M059J (cell line): ENCODE measurements around the gene KIAA1958. TPM values are rescaled to one million over a fixed set of nuclear protein-coding genes. Genes with fewer than 3 reads are reported as not detected.
A peak's percentile ranks its signal among the peaks of the same experiment; 100 is the strongest.

Experiments used
- DNase-seq: peaks from one replicate; pipeline ENCODE4 v3.0.0-alpha.2; 2012; ENCODE audit warnings: low read depth
- total RNA-seq: library from RNA; depleted of rRNA; stranded (reverse); fragments of >200 nt; shearing (Covaris generic); gene quantifications from 2 replicates; pipeline ENCODE4 v1.2.3, GENCODE V29; 2014

Gene KIAA1958
- total RNA-seq, 1 experiment from 2014 or later = 6.0 TPM

DNA sequence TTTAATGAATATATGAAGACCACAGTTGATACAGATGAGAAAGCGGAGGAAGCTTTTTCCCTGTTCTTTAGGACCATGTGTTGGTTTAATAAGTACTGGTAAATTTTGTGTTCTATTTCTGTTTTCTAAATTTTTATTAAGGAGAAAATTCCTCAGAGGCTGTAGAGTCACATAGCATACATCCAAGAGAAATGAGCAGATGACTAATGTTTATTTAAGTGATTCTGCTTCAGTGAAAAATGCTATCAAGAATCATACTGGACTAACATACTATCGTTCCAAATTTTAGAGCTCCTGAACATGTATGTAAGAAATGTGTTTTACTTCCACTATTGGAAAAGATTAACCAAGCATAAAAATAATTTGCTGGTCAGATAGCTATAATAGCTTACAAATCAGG lies 115.0 kb downstream of the KIAA1958 start:
- DNase-seq = peak; percentile 25

DNA sequence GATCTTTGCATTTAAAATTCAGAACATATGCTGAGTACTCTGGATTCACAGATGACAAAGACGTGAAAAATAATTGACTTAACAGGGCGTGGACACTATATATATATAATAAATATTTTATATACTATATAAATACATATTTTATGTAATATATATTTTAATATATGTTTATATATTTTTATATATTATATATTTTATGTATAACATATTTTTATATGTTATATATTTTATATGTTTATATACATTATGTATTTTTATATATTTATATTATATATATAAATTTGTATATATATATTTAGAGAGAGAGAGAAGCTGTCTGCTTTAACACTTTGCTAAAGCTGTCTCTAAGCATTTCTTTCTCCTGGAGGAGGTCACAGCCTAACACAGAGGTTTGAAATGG lies 118.2 kb downstream of the KIAA1958 start:
- no peak for DNase-seq

GRCh38 chr9:112605518-112605917 lies 118.9 kb downstream of the KIAA1958 start:
- no peak for DNase-seq

GRCh38 chr9:112605963-112606699 lies 119.5 kb downstream of the KIAA1958 start:
- DNase-seq = no peak

- no peak for DNase-seq
Measured at GRCh38 chr9:112608851-112609250, 122.2 kb downstream of the KIAA1958 start.

DNA sequence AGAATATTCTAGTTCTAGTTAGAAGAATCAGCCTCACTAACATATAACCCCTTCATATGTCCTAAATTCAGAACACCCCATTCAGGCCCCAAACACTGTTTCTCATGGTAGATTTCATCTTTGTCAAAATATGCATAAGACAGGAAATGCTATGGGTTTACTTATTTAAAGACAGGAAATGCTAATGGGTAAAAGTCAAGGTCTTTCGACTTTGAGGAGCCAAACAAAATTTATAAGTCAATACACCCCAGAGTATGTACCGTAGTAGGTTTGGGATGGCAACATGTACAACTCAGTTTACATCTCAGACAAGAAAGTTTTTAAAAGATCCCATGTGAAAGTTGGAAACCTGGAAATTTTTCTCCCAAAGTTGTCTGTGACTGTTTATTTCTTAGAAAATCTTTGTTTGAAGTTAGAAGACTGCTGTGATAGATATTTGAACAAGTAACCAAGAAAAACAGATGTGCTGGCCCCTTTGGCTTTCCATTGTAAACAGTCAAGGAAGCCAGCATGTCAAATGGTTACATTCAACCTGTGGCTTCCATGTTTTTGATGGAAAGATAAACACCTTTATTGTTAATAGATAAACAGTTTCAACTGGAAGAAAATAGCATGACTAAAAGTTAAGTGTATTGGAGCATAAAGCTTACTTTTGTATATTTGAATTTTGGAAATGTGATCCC lies 129.1 kb downstream of the KIAA1958 start:
- DNase-seq = no peak

DNA sequence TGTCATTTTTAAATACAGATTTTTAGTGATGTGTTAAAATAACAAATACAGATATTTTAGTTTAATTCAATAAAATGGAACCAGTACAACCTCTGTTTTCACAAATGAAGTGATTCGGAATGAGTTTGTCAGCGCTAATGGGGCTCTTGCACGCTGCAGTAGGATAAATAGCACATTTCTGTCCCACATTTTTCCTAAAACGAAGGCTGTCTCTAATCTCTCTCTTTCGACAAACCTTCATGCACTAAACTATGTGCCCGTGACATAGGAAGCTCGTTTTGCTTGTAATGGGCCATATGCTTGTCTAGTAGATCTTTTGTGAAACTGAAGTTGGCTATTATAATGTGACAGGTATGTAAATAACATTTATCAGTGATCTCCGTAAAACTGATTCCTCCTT lies 130.7 kb downstream of the KIAA1958 start:
- no peak for DNase-seq

GRCh38 chr9:112618385-112619009 lies 131.9 kb downstream of the KIAA1958 start:
- no peak for DNase-seq

GRCh38 chr9:112620388-112620787 lies 133.8 kb downstream of the KIAA1958 start:
- no peak for DNase-seq

- no peak for DNase-seq
Measured at GRCh38 chr9:112621018-112621655, 134.5 kb downstream of the KIAA1958 start.

GRCh38 chr9:112623198-112623597 lies 136.6 kb downstream of the KIAA1958 start:
- DNase-seq = no peak

GRCh38 chr9:112624711-112625707 lies 138.4 kb downstream of the KIAA1958 start:
- peak; percentile 66 for DNase-seq

DNA sequence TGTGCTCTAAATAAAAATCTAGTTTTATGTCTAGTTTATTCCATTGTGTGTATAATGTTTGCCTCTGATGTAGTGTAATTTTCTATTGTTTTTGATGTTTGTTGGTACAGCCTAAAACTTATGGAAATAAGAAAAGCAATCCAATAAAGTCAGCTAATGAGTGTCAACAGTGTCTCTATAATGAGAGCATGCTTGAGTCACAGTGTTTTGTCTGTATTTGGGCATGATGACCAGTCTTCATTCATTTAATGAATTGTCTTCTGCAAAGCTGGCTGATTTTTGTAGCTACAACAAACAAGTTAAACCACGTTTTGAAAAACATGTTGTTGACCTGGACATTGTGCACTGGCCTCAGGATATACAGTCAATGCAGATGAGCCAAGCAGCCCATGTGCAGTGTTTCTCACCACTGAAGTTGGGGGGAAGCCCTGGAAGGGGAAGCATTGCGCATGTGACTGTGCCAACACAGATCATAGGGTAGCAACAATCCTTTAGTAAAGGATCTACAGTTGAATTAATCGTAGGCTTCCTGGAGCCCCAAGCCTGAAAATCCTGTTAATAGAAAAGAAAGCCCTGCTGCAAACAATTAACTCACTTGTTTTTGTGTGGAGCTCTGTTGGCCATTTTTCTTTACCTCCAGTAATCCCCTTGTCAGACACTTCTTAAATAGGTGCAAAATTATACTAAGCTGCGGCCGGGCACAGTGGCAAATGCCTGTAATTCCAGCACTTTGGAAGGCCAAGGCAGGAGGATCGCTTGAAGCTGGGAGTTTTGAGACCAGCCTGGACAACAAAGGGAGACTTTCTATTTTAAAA lies 143.3 kb downstream of the KIAA1958 start:
- DNase-seq = peak; percentile 8

GRCh38 chr9:112631313-112632070 lies 144.9 kb downstream of the KIAA1958 start:
- no peak for DNase-seq

DNA sequence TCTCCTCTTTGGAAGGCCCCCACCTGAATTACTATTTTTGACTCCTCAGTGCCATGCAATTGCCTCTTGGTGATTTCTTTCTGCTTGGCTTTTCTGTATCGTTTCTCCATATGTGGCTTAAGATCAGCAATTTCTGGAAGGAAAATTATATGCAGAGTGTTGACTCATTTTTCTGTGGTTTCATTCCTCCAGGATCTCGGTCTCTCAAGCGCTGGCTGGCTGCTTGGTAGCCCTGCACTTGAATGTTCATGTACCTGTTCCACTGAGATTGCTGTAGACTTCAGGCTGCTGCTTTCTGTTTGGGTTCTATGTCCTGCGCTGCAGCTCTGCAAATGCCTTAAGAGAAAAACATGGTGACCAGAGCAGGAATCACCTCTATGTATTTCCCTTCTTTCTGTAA lies 153.7 kb downstream of the KIAA1958 start:
- DNase-seq = peak; percentile 61

DNA sequence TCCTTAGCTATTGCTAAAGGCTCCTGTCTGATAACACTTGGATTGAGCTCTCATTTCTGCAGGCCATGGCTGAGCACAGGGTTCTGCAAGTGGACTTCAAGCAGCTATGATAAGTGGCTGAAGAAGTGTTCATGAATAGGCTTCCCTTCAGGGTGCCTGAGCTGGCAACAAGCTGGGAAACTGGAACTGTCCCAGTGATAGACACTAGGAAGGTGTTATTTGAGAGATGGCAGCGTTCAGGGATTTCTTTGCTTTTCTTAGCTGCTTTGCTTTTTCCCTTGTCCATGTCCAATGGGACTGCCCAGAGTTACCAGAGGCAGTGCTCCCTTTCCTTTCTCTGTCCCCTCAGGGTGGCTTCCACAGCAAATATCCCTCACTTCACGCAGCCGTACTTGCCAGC lies 155.5 kb downstream of the KIAA1958 start:
- DNase-seq = no peak

DNA sequence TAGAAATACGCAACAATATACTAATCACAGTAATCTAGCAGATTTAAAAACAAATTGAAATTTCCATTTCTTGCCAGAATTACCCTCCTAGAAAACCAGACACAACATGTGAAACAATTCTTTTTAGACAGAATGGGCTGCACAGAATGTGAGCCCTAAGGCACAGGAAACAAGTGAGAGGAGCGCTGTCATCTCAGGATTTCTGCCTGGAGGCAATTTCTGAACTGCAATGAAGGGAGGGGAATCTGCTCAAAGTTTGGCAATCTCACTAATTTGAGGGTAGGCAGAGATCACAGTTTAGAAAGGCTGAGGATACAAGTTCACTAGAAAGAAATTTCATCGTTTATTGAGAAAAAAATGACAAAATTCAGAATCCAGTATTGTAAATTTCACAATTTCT lies 161.0 kb downstream of the KIAA1958 start:
- DNase-seq = peak; percentile 60

- DNase-seq = no peak
Measured at GRCh38 chr9:112648624-112649023, 162.0 kb downstream of the KIAA1958 start.

- DNase-seq = no peak
Measured at GRCh38 chr9:112654282-112654681, 167.7 kb downstream of the KIAA1958 start.

DNA sequence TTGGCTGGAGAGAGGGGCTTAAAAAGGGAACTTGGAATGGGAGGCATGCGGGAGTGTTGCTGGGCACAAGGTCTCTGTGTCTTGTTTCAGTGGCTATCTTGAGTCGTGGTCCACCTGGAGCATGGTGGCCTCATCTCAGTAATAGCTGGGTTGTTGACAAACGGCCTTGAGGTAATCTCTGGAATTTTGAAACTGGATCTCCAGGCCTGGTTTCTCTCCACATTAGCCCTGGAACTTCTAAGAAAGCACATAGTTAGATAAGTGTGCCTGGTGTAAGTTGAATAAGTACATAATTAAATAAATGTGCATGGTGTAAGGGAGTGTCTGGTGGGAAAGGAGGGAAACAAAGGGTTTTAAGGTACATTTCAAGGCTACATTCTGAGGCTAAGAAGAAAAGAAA lies 169.0 kb downstream of the KIAA1958 start:
- no peak for DNase-seq
